ENCODE measurements around the gene SRRM5. TPM values are rescaled to one million over a fixed set of nuclear protein-coding genes. Genes with fewer than 3 reads are reported as not detected.

Gene SRRM5
- total RNA-seq, 1 donor from 2014 or later: 0.29 TPM

- intact Hi-C loops (cut with DNase I): no loop called here
- TF ChIP-seq CTCF (IDR thresholded peaks at IDR 0.05): no peak
- Histone ChIP-seq H3K27me3 (no peaks in the 10 kb centered on the region), H3K4me1 (peaks cover 8% of the 10 kb centered on the region), H3K36me3 (no peaks in the 10 kb centered on the region), H3K27ac (peak overlapping the region; percentile 93), H3K4me3 (peak overlapping the region; percentile 93), H3K9me3 (no peaks in the 10 kb centered on the region)
- ATAC-seq (no peak), DNase-seq (no peak)
These were observed 8.4 kb downstream of the SRRM5 start for GRCh38 chr19:43620061-43621001.

- no peak overlapping the region for H3K4me3 ChIP-seq
- H3K27ac ChIP-seq: no peak overlapping the region
- DNase-seq (no peak), ATAC-seq (no peak)
- intact Hi-C loops (cut with DNase I): no loop called here
- H3K27me3 ChIP-seq: no peaks in the 10 kb centered on the region
- H3K4me1 ChIP-seq: peaks cover 8% of the 10 kb centered on the region
- TF ChIP-seq CTCF (IDR thresholded peaks at IDR 0.05): no peak
- H3K9me3 ChIP-seq: no peaks in the 10 kb centered on the region
- H3K36me3 ChIP-seq: no peaks in the 10 kb centered on the region
These were observed 10.2 kb downstream of the SRRM5 start for GRCh38 chr19:43622070-43622469.

- DNase-seq: no peak
- H3K36me3 ChIP-seq: no peaks in the 10 kb centered on the region
- ATAC-seq: no peak
- H3K4me1 ChIP-seq: peaks cover 8% of the 10 kb centered on the region
- H3K27ac ChIP-seq: no peak overlapping the region
- TF ChIP-seq CTCF (IDR thresholded peaks at IDR 0.05): no peak
- intact Hi-C loops (cut with DNase I): no loop called here
- H3K27me3 ChIP-seq: no peaks in the 10 kb centered on the region
- H3K4me3 ChIP-seq: no peak overlapping the region
- no peaks in the 10 kb centered on the region for H3K9me3 ChIP-seq
These were observed 11.1 kb downstream of the SRRM5 start for GRCh38 chr19:43622956-43623355.

- TF ChIP-seq CTCF (IDR thresholded peaks at IDR 0.05): no peak
- Histone ChIP-seq H3K27ac (no peak overlapping the region), H3K4me3 (no peak overlapping the region), H3K4me1 (no peaks in the 10 kb centered on the region), H3K36me3 (no peaks in the 10 kb centered on the region), H3K27me3 (no peaks in the 10 kb centered on the region), H3K9me3 (no peaks in the 10 kb centered on the region)
- DNase-seq (no peak), ATAC-seq (no peak)
- intact Hi-C loops (cut with DNase I): no loop called here
These were observed 12.2 kb downstream of the SRRM5 start for GRCh38 chr19:43623889-43624670.

GRCh38 chr19:43624933-43625332 is 13.0 kb downstream of the SRRM5 start:
- Histone ChIP-seq H3K36me3 (no peaks in the 10 kb centered on the region), H3K4me1 (no peaks in the 10 kb centered on the region), H3K9me3 (no peaks in the 10 kb centered on the region), H3K4me3 (no peak overlapping the region), H3K27me3 (no peaks in the 10 kb centered on the region), H3K27ac (no peak overlapping the region)
- DNase-seq (peak; percentile 83), ATAC-seq (peak; percentile 65)
- intact Hi-C loops (cut with DNase I): no loop called here
- peak; percentile 15 for TF ChIP-seq CTCF (IDR thresholded peaks at IDR 0.05)
